Heart left ventricle (tissue), 13 donors: ENCODE results near the gene MTUS2.

Experiments
- POLR2A ChIP-seq, 2 donors: fragments of 450-650 bp; IDR thresholded peaks; one replicate each; pipeline ENCODE4 v1.6.1; 2017; ENCODE audit warnings: antibody characterized with exemption in 2 of 2, mild to moderate bottlenecking in 2 of 2, moderate library complexity in 2 of 2
- TF ChIP-seq, protein P1 (sequence below), 12 donors: fragments of 200-600 bp; sonication (generic) in 4 of 12; IDR thresholded peaks; one replicate each; pipeline versions ENCODE4 v1.5.0 to v1.8.0; 2018 to 2022; ENCODE audit warnings: antibody characterized with exemption in 12 of 12, mild to moderate bottlenecking in 5 of 12
- donor health status: ischemic (EF 13 %, LVEDD 7.1; RV severe dilation, severe dysfunction).
- donor health status: DM: no; HTN: yes; CAD: no.
- donor health status: DM: no; HTN: no; CAD: no.
- donor health status: ischemic (EF 25% LVEDD 6.9; RV normal size, moderate dysfunction).
- donor health status: ischemic (EF 25% LVEDD 5.7; RV mildly dilated, moderate dysfunction).
- donor health status: ischemic (EF 35%, LVEDD 5.7; RV mildly dilated, moderate dysfunction).
- donor health status: nonischemic (EF 11% LVEDD 7.7; RV severe dilation, severe dysfunction).
- donor health status: DM: yes; HTN: yes; CAD: no.
- donor health status: PGD.
- donor health status: ischemic (EF 29% LVEDD 5.4; RV normal size, mild dysfunction).
- donor health status: nonischemic (EF 23%, LVEDD 6.1; RV moderate dilation, normal function).

DNA sequence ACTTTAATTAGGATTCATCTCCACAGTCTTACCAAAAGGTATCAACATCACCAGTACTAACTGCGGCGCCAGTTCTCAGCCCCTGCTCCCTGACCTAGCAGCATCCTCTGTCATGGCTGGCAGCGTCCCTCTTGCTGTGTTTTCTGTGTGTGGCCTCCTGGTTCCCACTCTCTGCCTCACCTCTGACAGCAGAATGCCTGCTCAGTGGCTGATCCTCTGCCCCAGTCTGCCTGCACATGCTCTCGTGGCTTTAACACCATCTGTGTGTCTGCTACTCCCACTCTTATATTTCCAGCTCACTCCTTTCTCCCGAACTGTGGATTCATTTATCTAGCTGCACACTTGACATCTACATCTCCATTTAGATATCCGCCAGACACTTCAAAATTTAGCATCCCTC lies 341.5 kb downstream of the MTUS2 start:
- TF ChIP-seq POLR2A (IDR thresholded peaks at IDR 0.05) = no peak
- TF ChIP-seq, protein P1, sequence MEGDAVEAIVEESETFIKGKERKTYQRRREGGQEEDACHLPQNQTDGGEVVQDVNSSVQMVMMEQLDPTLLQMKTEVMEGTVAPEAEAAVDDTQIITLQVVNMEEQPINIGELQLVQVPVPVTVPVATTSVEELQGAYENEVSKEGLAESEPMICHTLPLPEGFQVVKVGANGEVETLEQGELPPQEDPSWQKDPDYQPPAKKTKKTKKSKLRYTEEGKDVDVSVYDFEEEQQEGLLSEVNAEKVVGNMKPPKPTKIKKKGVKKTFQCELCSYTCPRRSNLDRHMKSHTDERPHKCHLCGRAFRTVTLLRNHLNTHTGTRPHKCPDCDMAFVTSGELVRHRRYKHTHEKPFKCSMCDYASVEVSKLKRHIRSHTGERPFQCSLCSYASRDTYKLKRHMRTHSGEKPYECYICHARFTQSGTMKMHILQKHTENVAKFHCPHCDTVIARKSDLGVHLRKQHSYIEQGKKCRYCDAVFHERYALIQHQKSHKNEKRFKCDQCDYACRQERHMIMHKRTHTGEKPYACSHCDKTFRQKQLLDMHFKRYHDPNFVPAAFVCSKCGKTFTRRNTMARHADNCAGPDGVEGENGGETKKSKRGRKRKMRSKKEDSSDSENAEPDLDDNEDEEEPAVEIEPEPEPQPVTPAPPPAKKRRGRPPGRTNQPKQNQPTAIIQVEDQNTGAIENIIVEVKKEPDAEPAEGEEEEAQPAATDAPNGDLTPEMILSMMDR (IDR thresholded peaks at IDR 0.05) = no peak
